ENCODE results near the gene LPIN2. TPM values are rescaled to one million over a fixed set of nuclear protein-coding genes. Genes with fewer than 3 reads are reported as not detected.
A peak's percentile ranks its signal among the peaks of the same experiment; 100 is the strongest.

The LPIN2 gene
- total and polyA plus RNA-seq, 4 donors, result 43.7 to 65.6 (median 49.5) TPM

- no peak for DNase-seq (ENCODE audit: low read depth in 4 of 6, low spot score in 6 of 6)
- Histone ChIP-seq H3K27ac (ENCODE audit: low read depth, low read length) (no peak overlapping the region), H3K36me3 (ENCODE audit: control insufficient read depth, insufficient read depth, low read length) (no peaks in the 10 kb centered on the region), H3K4me1 (ENCODE audit: control insufficient read depth, insufficient read depth, low read length) (peaks cover 10% of the 10 kb centered on the region), H3K27me3 (ENCODE audit: control insufficient read depth, insufficient read depth, low read length) (no peaks in the 10 kb centered on the region), H3K9me3 (ENCODE audit: control insufficient read depth, insufficient read depth, low read length) (no peaks in the 10 kb centered on the region), H3K4me3 (ENCODE audit: low read depth, low read length) (no peak overlapping the region)
- WGBS (ENCODE audit: insufficient coverage), result 47% methylated on average over 3 of the region's 4 CpGs
Observed at GRCh38 chr18:3046216-3046808, 33.4 kb upstream of the LPIN2 start.

DNA sequence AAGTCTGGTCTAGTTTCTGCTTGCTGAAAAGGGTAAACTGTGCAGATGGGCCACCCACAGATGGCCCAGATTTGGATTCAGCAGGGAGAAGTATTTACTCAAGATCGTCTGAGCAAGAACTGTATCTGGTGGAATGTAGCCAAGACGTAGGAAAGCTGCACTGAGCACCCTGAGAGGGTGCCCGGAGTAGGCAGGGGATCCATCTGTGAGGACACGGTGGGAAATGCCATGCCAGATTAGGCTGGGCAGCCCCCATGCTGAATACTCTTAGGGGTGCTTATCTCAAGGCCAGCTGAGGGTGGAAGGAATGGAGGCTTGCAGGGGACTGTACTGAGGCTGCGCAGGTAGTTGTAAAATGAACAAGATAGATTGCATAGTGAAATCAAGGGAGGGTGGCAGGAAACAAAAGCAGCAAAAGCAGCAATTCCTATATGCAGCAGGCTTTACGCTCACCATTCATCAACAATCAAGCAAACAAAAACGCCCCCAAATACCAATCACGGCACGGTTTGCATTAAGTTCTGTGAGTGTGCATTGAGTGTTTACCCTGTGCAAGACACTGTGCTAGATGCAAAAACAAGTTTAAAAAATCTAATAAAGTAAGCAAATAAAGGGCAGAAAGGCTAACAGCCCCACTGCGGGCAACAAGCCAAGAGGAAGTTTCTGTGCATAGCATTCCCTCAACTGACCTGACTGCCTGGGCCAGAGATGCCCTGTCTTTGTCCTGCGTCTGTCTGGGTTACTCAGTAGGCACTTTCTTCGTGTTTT, 32.2 kb upstream of the LPIN2 start:
- no peaks in the 10 kb centered on the region for H3K27me3 ChIP-seq (ENCODE audit: control insufficient read depth, insufficient read depth, low read length)
- no peak overlapping the region for H3K4me3 ChIP-seq (ENCODE audit: low read depth, low read length)
- WGBS (ENCODE audit: insufficient coverage), result 33% methylated on average over 5 of the region's 12 CpGs
- H3K27ac ChIP-seq (ENCODE audit: low read depth, low read length), result peak overlapping the region; percentile 48
- H3K9me3 ChIP-seq (ENCODE audit: control insufficient read depth, insufficient read depth, low read length), result no peaks in the 10 kb centered on the region
- DNase-seq (ENCODE audit: low read depth in 4 of 6, low spot score in 6 of 6), result peak in 2 of 6 donors; percentile 65 to 87
- H3K4me1 ChIP-seq (ENCODE audit: control insufficient read depth, insufficient read depth, low read length), result peaks cover 10% of the 10 kb centered on the region
- no peaks in the 10 kb centered on the region for H3K36me3 ChIP-seq (ENCODE audit: control insufficient read depth, insufficient read depth, low read length)

DNA sequence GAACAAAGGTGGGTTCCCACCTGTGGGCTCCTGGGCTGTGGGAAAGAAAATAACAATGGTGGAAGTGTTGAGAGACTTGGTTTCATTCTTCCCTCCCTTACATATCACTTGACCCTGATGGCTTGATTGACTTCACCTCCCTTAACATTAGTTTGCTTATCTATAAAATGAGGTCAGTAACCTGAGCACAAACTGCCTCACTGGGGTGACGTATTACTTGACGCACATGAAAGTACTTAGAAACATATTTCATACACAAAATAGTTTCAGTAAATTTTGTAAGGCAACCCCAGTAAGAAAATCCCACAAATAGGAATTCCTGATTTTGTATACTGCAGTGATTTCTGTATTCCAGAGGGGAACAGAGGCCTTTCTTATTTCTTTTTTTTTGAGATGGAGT, 29.4 kb upstream of the LPIN2 start:
- no peak for DNase-seq (ENCODE audit: low read depth in 4 of 6, low spot score in 6 of 6)
- peaks cover 10% of the 10 kb centered on the region for H3K4me1 ChIP-seq (ENCODE audit: control insufficient read depth, insufficient read depth, low read length)
- H3K36me3 ChIP-seq (ENCODE audit: control insufficient read depth, insufficient read depth, low read length), result no peaks in the 10 kb centered on the region
- WGBS (ENCODE audit: insufficient coverage), result no CpG with 5 or more reads among the region's 2 CpGs
- H3K9me3 ChIP-seq (ENCODE audit: control insufficient read depth, insufficient read depth, low read length), result no peaks in the 10 kb centered on the region
- H3K27me3 ChIP-seq (ENCODE audit: control insufficient read depth, insufficient read depth, low read length), result no peaks in the 10 kb centered on the region
- H3K27ac ChIP-seq (ENCODE audit: low read depth, low read length), result no peak overlapping the region
- H3K4me3 ChIP-seq (ENCODE audit: low read depth, low read length), result no peak overlapping the region

DNA sequence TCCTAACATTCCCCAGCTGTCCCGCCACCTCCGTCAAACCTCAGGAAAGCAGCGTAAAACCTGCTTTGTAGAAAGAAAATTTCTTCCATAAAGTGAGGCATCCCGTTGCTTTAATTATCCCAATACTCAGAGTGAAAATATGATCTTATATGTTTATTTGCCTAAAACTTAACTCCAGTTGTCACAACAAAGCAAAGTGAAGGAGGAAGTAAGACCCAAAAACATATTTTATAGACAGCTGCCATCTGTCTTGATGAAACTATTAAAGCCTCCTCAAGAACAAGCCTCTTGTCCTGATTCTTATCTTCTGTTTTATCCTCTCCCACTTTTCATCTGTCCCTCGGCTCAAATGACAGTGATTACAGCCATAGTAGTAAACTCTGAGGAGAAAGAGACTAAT, 28.9 kb upstream of the LPIN2 start:
- Histone ChIP-seq H3K4me3 (ENCODE audit: low read depth, low read length) (no peak overlapping the region), H3K9me3 (ENCODE audit: control insufficient read depth, insufficient read depth, low read length) (no peaks in the 10 kb centered on the region), H3K27ac (ENCODE audit: low read depth, low read length) (no peak overlapping the region), H3K4me1 (ENCODE audit: control insufficient read depth, insufficient read depth, low read length) (peaks cover 10% of the 10 kb centered on the region), H3K27me3 (ENCODE audit: control insufficient read depth, insufficient read depth, low read length) (no peaks in the 10 kb centered on the region), H3K36me3 (ENCODE audit: control insufficient read depth, insufficient read depth, low read length) (no peaks in the 10 kb centered on the region)
- no CpG with 5 or more reads among the region's 5 CpGs for WGBS (ENCODE audit: insufficient coverage)
- peak in 1 of 6 donors; percentile 50 for DNase-seq (ENCODE audit: low read depth in 4 of 6, low spot score in 6 of 6)

DNA sequence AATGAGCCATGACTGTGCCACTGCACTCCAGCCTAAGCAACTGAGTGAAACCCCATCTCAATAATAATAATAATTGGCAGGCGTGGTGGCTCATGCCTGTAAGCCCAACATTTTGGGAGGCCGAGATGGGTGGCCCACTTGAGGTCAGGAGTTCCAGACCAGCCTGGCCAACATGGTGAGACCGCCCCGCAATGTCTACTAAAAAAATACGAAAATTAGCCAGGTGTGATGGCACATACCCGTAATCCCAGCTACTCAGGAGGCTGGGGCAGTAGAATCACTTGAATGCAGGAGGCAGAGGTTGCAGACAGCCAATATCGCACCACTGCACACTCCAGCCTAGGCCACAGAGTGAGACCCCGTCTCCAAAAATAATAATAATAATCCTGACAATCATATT, 27.9 kb upstream of the LPIN2 start:
- Histone ChIP-seq H3K36me3 (ENCODE audit: control insufficient read depth, insufficient read depth, low read length) (no peaks in the 10 kb centered on the region), H3K27me3 (ENCODE audit: control insufficient read depth, insufficient read depth, low read length) (no peaks in the 10 kb centered on the region), H3K27ac (ENCODE audit: low read depth, low read length) (no peak overlapping the region), H3K4me1 (ENCODE audit: control insufficient read depth, insufficient read depth, low read length) (peaks cover 8% of the 10 kb centered on the region), H3K9me3 (ENCODE audit: control insufficient read depth, insufficient read depth, low read length) (no peaks in the 10 kb centered on the region), H3K4me3 (ENCODE audit: low read depth, low read length) (no peak overlapping the region)
- WGBS (ENCODE audit: insufficient coverage), result 100% methylated on average over 6 of the region's 8 CpGs
- no peak for DNase-seq (ENCODE audit: low read depth in 4 of 6, low spot score in 6 of 6)

DNA sequence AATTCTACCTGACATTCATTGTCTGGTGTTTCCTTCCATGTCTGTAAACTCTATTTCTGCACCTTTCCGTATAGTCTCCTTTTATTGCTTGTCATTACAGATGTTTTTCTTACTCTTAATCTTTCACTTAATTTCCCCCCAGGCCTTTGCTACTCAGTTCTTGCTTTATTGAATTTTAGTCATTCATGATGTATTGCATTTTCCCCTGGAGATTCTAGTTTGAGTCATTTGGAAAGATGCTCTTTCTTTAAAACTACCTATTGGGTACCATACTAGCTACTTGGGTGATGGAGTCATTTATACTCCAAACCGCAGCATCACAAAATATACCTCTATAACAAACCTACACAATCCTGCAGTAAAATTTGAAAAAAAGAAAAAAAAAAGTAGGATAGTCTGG, 27.2 kb upstream of the LPIN2 start:
- Histone ChIP-seq H3K9me3 (ENCODE audit: control insufficient read depth, insufficient read depth, low read length) (no peaks in the 10 kb centered on the region), H3K27me3 (ENCODE audit: control insufficient read depth, insufficient read depth, low read length) (no peaks in the 10 kb centered on the region)
- 83% methylated on average over 1 of the region's 2 CpGs for WGBS (ENCODE audit: insufficient coverage)

DNA sequence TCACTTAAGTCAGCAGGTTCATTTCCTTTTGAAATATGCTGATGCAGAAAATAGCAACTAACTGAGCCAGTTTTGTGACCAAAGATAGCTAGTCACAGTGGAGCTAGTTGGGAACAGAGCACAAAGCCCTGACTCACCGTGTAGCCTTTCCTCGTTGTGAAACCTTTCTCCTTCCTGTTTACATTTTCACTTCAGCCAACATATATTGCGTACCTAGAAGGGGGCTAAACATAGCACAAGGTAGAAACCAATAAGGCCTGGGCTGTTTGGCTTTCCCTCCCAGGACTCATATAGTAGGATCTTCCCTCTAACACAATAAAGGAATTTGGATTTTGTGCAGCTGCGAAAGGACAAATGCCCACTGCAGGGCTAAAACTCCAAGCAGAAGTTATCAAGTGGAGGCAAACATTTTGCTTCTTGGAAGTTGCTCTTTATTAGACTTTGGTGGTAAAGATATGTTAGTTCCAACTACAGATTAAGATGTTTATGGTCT, 24.5 kb upstream of the LPIN2 start:
- H3K27ac ChIP-seq (ENCODE audit: low read depth, low read length), result no peak overlapping the region
- no peaks in the 10 kb centered on the region for H3K27me3 ChIP-seq (ENCODE audit: control insufficient read depth, insufficient read depth, low read length)
- 60% methylated on average over 1 of the region's 4 CpGs for WGBS (ENCODE audit: insufficient coverage)
- no peaks in the 10 kb centered on the region for H3K36me3 ChIP-seq (ENCODE audit: control insufficient read depth, insufficient read depth, low read length)
- no peak overlapping the region for H3K4me3 ChIP-seq (ENCODE audit: low read depth, low read length)
- H3K9me3 ChIP-seq (ENCODE audit: control insufficient read depth, insufficient read depth, low read length), result no peaks in the 10 kb centered on the region
- DNase-seq (ENCODE audit: low read depth in 4 of 6, low spot score in 6 of 6), result no peak
- no peaks in the 10 kb centered on the region for H3K4me1 ChIP-seq (ENCODE audit: control insufficient read depth, insufficient read depth, low read length)

More for the DNA sequence above, 27.2 kb upstream of the LPIN2 start:
- Histone ChIP-seq H3K4me3 (ENCODE audit: low read depth, low read length) (no peak overlapping the region), H3K27ac (ENCODE audit: low read depth, low read length) (no peak overlapping the region), H3K36me3 (ENCODE audit: control insufficient read depth, insufficient read depth, low read length) (no peaks in the 10 kb centered on the region), H3K4me1 (ENCODE audit: control insufficient read depth, insufficient read depth, low read length) (peaks cover 4% of the 10 kb centered on the region)
- peak in 1 of 6 donors; percentile 86 for DNase-seq (ENCODE audit: low read depth in 4 of 6, low spot score in 6 of 6)

- 97% methylated on average over 3 of the region's 5 CpGs for WGBS (ENCODE audit: insufficient coverage)
- Histone ChIP-seq H3K27me3 (ENCODE audit: control insufficient read depth, insufficient read depth, low read length) (no peaks in the 10 kb centered on the region), H3K27ac (ENCODE audit: low read depth, low read length) (no peak overlapping the region), H3K4me1 (ENCODE audit: control insufficient read depth, insufficient read depth, low read length) (no peaks in the 10 kb centered on the region), H3K36me3 (ENCODE audit: control insufficient read depth, insufficient read depth, low read length) (no peaks in the 10 kb centered on the region), H3K9me3 (ENCODE audit: control insufficient read depth, insufficient read depth, low read length) (no peaks in the 10 kb centered on the region), H3K4me3 (ENCODE audit: low read depth, low read length) (no peak overlapping the region)
- DNase-seq (ENCODE audit: low read depth in 4 of 6, low spot score in 6 of 6), result no peak
Observed at GRCh38 chr18:3036108-3036507, 23.2 kb upstream of the LPIN2 start.

DNA sequence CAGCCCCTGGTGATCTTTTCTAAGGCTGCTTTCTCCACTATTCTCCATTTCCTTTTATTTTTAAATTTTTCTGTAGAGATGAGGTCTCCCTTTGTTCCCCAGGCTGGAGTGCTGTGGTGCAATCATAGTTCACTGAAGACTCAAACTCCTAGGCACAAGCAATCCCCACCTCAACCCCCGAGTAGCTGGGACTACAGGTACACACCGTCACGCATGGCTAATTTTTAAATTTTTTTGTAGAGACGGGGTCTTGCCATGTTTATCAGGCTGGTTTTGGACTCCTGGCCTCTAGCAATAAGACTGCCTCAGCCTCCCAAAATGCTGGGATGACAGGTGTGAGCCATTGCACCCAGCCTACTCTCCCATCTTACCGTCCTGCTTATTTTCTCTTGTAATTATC, 22.7 kb upstream of the LPIN2 start:
- Histone ChIP-seq H3K36me3 (ENCODE audit: control insufficient read depth, insufficient read depth, low read length) (no peaks in the 10 kb centered on the region), H3K4me1 (ENCODE audit: control insufficient read depth, insufficient read depth, low read length) (no peaks in the 10 kb centered on the region), H3K4me3 (ENCODE audit: low read depth, low read length) (no peak overlapping the region), H3K27ac (ENCODE audit: low read depth, low read length) (no peak overlapping the region), H3K27me3 (ENCODE audit: control insufficient read depth, insufficient read depth, low read length) (no peaks in the 10 kb centered on the region), H3K9me3 (ENCODE audit: control insufficient read depth, insufficient read depth, low read length) (no peaks in the 10 kb centered on the region)
- 93% methylated on average over 4 of the region's 5 CpGs for WGBS (ENCODE audit: insufficient coverage)
- no peak for DNase-seq (ENCODE audit: low read depth in 4 of 6, low spot score in 6 of 6)

GRCh38 chr18:3032721-3033120, 19.8 kb upstream of the LPIN2 start:
- Histone ChIP-seq H3K4me3 (ENCODE audit: low read depth, low read length) (no peak overlapping the region), H3K36me3 (ENCODE audit: control insufficient read depth, insufficient read depth, low read length) (no peaks in the 10 kb centered on the region), H3K27ac (ENCODE audit: low read depth, low read length) (no peak overlapping the region), H3K9me3 (ENCODE audit: control insufficient read depth, insufficient read depth, low read length) (no peaks in the 10 kb centered on the region), H3K4me1 (ENCODE audit: control insufficient read depth, insufficient read depth, low read length) (peaks cover 7% of the 10 kb centered on the region), H3K27me3 (ENCODE audit: control insufficient read depth, insufficient read depth, low read length) (no peaks in the 10 kb centered on the region)
- WGBS (ENCODE audit: insufficient coverage), result no CpG with 5 or more reads among the region's 3 CpGs
- no peak for DNase-seq (ENCODE audit: low read depth in 4 of 6, low spot score in 6 of 6)

Measured in spinal cord (tissue), 10 donors.